ENCODE results near the gene PSMD11.

Gene PSMD11

DNA sequence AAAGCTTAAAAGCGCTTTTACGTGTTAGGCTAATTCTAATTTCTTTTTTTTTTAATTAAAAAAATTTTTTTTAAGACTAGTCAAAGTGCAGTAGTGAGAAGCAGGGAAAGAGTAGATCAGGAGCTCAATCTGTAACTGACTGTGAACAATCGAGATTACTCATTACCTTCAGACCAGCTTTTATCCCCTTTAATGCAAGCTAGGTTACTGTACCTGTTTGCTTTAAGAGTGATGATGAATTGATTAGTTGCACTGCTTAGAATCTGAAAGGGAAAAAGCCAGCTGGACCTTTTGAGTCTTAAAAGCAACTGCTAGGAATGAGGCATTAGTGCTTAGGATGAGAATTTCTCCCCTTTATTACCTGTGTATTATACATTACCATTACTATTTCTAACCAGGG lies 19.0 kb downstream of the PSMD11 start:
- DNase-seq (ENCODE audit: low read depth in 2 of 2, low spot score in 1 of 2) = no peak

DNA sequence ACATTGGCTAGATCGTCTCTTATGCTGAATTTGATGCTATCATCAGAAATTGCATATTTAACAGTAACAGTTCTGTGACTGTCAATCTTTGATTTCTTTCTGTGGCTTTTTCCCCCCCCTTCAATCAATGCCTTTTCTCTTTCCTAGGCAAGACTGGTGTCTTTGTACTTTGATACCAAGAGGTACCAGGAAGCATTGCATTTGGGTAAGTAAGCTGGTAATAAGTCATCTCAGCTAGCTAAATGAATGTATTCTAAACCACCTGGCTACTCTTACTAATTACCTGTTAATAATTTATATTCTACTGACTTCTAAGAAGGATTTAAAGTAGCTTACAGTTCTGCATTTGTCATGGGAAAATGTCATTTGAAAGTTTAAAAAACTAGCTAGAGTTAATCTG lies 20.1 kb downstream of the PSMD11 start:
- no peak for DNase-seq (ENCODE audit: low read depth in 2 of 2, low spot score in 1 of 2)

DNA sequence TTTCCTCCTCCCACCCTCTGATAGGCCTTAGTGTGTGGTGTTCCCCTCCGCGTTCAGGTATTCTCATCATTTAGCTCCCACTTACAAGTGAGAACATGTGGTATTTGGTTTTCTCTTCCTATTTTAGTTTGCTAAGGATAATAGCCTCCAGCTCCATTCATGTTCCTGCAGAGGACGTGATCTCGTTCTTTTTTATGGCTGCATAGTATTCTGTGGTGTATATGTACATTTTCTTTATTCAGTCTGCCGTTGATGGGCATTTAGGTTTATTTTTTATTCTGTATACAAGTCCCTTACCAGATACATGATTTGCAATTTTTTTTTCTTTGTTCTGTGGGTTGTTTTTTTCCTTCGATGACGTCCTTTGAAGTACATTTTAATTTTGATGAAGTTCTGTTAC lies 23.6 kb downstream of the PSMD11 start:
- no peak for DNase-seq (ENCODE audit: low read depth in 2 of 2, low spot score in 1 of 2)

DNA sequence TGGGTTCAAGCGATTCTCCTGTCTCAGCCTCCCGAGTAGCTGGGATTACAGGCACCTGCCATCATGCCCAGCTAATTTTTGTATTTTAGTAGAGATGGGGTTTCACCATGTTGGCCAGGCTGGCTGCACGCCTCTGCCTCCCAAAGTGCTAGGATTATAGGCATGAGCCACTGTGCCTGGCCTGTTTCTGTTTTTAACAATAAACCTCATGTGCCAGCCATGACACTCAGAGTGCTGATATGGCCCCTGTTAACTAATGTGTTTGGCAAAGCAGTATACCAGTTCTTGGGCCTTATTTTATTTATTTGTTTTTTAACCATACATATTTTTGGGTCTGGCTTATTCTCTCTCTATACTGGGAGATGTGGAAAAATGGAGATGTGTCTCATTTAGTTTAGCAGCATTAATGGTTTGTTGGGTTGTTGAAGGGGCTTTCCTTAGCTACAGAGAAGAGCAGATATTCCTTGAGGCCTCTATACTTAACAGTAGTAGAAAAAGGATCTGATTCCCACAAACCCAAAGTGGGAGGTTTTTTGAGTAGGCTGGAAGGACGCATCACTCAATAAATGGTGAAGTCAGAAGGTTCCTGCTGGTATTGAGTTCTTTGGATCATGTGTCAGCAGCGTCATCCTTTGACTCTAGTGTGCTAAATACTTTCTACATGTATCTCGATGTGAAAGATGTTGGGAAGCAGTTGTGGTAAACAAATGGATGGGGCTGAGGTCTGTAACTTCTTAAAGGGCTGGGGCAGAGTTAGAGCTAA lies 26.3 kb downstream of the PSMD11 start:
- DNase-seq (ENCODE audit: low read depth in 2 of 2, low spot score in 1 of 2) = no peak

DNA sequence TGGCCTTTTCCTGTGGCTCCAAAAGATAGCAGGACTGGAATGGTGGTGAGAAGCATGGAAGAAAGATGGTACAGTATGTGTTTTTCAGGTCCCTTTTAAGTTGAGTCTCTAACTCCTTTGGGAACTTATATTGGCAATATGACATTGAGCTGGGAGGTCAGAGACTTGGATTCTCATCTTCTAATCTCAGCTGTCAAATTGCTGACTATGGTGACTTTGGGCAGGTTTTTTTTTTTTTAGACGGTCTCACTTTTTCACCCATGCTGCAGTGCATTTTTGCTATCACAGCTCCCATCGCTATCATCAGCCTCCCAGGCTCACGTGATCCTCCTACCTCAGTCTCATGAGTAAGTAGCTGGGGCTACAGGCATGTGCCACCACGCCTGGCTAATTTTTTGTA lies 27.3 kb downstream of the PSMD11 start:
- DNase-seq (ENCODE audit: low read depth in 2 of 2, low spot score in 1 of 2) = no peak

DNA sequence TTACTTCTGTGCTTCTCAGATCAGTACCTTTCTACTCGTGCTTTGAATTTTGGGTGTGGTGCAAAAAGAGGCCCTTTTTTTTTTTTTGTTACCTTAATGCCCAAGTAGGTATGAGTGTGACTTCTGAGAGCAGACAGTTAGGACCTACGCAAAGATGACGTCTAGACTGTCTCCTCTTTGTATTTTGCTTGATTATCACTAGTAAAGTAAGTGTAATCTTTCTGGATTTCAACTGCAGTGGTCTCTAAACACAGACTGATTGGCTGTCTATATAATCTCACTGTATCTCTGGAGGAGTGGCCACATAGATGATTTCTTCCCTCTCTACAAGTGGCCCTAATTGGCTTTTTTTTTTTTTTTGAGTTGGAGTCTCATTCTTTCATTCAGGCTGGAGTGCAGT lies 30.9 kb downstream of the PSMD11 start:
- no peak for DNase-seq (ENCODE audit: low read depth in 2 of 2, low spot score in 1 of 2)

DNA sequence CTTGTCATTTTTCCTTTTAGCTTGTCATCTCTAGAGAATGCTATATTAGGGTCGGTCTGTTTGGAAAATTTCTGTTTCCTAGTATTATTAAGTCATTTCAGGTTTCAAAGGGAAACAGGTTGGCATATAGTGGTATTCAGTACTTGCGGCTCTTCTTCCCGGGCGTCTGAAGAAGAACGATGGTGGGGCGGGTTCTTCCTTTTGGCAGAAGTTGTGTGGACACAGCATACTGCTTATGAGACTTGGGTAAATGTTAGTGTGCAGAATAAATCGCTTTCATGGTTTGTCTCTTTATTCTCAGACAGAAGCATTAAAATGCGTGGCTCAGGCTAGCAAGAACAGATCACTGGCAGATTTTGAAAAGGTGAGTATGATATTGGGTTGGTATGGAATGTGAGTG lies 32.9 kb downstream of the PSMD11 start:
- DNase-seq (ENCODE audit: low read depth in 2 of 2, low spot score in 1 of 2) = no peak

DNA sequence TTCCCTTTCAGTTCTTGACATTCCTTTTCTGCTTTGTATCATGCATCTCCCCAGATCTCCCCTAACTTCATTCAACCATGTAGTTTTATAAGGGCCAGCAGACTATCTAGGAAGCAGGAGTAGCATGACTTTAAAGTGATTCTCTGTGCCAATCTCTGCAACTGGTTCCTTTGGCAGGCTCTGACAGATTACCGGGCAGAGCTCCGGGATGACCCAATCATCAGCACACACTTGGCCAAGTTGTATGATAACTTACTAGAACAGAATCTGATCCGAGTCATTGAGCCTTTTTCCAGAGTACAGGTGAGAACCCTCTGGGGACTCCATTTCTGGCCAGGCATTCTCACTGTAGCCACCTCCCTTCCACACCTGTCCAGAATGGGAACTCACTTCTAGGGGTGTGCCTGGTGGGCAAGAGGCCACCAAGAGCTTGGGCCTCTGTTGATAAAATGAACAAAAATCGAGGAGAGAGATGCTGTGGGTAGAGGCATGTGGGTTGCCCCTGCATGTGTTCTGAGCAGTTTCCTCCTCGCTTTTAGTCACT lies 34.8 kb downstream of the PSMD11 start:
- DNase-seq (ENCODE audit: low read depth in 2 of 2, low spot score in 1 of 2) = no peak

DNA sequence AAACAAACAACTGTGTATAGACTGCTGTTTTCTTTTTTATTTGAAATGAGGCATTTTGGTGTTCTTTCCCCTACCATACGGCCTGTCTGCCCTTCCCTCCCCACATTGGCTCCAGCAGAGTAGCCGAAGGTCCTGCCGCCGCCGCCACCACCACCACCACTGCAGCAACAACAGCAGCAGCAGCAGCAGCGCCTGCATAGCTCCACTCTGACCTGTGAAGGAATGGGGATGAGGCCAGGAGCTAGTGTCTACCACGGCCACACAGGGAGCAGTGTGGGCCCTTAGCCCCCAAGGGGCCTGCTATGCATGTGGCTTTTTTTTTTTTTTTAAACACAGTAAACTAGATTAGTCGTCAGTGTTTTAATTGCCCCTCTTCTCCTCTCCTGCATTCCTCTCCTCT lies 36.9 kb downstream of the PSMD11 start:
- no peak for DNase-seq (ENCODE audit: low read depth in 2 of 2, low spot score in 1 of 2)

DNA sequence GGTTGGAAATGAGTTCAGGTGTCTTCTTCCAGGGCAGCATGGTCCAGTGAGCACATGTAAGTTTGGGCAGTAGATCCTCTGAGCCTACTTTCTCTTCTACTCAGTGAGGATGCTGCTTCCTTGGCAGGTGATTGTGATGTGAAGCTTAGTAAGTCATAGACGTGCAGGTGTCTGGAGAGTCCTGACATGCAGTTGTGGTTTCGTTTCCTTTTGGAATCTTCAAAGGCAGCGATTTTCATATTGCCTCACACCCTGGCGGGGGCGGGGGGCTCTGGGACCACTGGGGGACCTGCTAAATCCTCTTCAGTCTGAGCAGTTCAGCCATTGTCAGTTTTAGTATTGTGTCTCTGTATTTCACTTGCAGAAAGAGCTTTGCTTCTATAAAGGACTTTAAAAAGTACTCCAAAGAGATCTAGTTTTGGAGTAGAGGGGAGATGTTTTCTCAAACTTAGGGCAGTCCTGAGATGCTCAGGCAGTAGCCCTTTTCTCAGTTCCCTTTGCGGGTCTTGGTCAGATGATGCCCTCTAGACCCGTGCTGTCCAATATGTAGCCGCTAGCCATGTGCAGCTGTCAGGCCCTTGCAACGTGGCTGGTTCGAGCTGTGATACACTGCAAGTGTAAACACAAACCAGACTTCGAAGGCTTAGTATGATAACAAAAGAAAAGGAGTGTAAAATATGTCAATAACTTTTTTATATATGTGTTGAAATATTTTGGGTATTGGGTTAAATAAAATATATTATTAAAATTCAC lies 38.4 kb downstream of the PSMD11 start:
- DNase-seq (ENCODE audit: low read depth in 2 of 2, low spot score in 1 of 2) = no peak

DNA sequence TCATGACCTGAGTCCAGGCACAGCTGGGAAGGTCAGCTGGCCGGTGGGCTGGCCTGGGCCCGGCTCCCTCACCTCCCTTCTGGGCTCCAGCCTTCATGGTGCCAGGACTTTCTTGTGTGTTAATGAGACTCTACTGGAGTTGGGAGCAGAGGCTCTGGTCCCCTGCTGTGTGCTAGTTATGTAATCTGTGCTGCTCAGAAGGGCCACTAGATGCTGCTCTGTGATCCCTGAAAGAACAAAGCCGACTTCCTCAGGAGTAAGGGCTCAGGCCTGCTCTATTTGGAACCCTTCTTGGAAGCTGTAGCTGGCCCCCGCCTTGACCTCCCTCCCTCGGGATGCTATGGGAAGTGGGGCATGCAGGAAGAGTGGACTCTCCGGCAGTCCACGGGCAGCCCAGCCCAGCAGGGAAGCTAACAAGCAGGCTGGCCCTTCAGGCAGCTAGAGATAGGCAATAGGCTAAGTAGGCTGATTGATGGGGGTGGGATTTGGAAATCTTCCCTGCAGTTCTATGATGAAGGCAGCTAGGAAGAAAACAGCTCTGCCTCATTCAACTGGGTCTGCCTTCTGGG lies 39.2 kb downstream of the PSMD11 start:
- no peak for DNase-seq (ENCODE audit: low read depth in 2 of 2, low spot score in 1 of 2)

DNA sequence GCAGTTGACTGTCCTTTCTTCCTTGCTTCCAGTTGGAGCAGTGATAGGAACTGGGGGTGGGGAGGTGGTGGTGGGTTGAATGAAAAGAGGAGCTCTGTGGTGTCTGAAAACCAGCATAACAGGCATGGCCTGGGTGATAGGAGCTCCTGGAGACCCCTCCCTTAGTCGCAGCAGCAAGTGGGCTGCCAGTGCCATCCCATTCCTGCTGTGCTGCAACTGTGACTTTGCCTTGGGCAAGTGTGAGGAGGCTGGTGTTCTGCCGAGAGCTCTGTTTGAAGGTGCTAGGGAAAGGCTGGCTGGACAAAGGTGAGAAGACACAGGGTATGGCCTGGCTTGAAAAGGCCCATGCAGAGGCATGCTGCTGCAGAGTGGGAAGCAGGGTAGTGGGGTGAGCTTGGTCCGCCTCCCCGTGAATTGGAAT lies 39.7 kb downstream of the PSMD11 start:
- DNase-seq (ENCODE audit: low read depth in 2 of 2, low spot score in 1 of 2) = no peak

DNA sequence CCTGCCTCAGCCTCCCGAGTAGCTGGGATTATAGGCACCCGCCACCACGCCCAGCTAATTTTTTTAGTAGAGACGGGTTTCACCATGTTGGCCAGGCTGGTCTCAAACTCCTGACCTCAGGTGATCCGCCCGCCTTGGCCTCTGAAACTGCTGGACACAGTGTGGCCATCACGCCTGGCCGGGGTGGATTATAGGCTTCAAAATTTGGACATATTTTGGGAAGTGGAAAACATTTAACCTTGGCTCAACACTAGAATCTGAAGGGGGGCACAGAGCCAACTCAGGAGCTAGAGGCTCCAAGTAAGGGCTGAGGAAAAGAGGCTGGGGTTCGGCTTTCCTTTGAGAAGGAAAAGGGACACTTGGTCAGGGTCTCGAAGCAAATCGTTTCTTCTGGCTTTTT lies 40.3 kb downstream of the PSMD11 start:
- DNase-seq (ENCODE audit: low read depth in 2 of 2, low spot score in 1 of 2) = no peak

DNA sequence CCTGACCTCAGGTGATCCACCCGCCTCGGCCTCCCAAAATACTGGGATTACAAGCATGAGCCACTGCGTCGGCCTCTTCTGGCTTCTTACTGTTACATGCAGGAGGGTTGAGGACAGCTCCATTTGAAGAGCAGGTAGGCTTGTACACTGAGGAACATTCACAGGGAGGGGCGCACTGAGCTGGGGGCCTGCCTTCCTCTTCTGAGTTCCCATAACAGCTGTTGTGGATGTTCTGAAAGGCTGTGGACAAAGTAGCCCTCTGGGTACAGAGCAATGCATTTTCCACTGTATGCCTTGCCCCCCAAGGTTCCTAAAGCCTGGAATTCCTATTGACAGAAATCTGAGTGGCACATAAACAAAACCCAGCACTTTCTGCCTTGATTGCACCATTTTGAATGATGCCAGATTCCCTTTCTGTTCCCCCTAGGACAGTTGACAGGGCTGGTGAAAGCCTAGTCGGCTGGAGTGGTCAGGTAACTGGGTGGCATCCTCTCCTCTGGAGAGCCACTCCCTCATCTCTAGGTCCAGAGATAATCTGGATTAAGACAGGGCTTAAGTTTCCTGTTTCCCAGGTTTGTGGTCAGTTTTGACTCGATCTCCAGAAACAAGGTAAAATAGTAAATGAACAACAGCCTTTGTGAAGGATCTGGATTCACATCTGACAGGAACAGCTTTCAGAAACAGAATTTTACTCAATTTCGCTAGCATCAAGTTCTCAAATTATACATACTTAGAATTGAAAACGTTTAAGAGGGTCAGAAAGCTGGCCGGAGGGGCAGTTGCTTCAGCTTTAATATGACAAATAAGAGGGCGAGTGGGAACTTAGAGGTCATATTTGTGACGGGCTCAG lies 41.2 kb downstream of the PSMD11 start:
- DNase-seq (ENCODE audit: low read depth in 2 of 2, low spot score in 1 of 2) = no peak

DNA sequence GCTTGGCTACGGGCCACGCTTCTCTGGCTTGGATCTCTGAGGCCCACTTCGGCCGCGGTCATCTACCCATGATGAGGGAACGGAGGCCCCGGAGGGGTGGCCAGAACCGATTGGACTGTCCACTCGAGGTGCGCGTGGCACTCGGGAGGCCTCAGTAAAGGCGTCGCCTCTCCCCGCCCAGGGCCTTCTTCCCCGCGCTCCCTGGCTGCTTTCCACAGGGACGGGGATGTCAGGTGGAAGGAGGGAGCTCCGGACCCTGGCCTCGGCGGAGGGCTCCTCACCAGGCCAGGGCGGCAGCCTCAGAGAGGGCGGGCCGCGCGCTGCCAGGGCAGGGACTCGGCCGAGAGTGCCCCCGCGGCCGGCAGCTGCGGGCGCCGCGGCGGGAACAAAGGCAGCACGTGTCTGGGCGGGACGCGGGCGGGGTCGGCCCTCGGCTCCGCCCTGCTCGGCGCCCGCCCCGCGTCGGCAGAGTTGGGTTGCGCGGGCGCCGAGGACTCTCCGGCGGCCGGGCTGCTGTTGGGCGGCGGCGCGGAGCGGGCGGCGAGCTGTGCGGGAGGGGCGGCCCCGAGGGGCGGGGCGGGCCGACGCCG lies 41.9 kb downstream of the PSMD11 start:
- peak in 1 of 2 donors; percentile 37 for DNase-seq (ENCODE audit: low read depth in 2 of 2, low spot score in 1 of 2)

DNA sequence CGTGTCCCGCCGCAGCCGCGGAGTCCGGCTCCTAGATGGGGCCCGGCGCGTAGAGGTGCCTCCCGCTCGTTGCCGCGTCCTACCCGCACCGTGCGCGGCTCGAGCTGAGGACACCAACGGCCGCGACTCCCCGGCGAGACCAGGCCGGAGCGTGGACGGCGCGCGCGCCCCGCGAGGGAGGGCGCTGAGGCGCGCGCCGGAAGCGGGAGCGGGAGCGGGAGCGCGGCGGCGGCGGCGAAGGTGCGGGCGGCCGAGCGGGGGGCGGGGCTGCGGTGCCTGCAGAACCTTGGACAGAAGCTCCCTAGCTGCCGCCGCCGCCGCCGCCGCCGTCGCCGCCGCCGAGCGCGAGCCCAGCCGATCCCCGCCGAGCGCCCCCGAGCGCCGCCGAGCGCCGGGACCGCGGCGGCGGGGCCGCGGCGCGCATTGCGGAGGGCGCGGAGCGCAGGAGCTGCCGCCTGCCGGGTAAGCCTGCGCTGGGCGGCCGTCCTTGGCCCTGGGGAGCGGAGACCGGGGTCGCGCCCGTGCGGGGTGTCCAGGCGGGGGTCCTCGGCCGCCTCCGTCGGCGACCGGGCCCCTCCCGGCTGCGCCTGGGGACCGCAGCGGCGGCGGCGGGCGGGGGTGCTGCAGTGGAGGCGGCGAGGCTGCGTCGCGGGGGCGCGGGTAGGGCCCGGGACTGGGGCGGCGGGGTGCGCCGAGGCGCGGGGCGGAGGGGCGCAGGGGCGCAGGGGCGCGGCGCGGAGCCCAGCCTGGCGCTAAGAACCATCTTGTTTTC lies 42.6 kb downstream of the PSMD11 start, which contains the start of gene CDK5R1:
Gene CDK5R1, plus strand, starts transcription at position 293 of the 772 bp plus-strand sequence. CDS start 628 bp downstream, outside the sequence.
- peak in 1 of 2 donors; percentile 31 for DNase-seq (ENCODE audit: low read depth in 2 of 2, low spot score in 1 of 2)

DNA sequence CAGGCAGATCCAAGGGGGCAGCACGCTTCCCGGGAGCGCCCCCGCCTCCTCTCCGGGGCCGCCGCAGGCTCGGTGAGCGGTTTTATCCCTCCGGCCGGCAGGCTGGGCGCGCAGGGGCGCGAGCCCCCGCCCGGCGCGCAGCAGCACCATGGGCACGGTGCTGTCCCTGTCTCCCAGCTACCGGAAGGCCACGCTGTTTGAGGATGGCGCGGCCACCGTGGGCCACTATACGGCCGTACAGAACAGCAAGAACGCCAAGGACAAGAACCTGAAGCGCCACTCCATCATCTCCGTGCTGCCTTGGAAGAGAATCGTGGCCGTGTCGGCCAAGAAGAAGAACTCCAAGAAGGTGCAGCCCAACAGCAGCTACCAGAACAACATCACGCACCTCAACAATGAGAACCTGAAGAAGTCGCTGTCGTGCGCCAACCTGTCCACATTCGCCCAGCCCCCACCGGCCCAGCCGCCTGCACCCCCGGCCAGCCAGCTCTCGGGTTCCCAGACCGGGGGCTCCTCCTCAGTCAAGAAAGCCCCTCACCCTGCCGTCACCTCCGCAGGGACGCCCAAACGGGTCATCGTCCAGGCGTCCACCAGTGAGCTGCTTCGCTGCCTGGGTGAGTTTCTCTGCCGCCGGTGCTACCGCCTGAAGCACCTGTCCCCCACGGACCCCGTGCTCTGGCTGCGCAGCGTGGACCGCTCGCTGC lies 43.3 kb downstream of the PSMD11 start:
- no peak for DNase-seq (ENCODE audit: low read depth in 2 of 2, low spot score in 1 of 2)

DNA sequence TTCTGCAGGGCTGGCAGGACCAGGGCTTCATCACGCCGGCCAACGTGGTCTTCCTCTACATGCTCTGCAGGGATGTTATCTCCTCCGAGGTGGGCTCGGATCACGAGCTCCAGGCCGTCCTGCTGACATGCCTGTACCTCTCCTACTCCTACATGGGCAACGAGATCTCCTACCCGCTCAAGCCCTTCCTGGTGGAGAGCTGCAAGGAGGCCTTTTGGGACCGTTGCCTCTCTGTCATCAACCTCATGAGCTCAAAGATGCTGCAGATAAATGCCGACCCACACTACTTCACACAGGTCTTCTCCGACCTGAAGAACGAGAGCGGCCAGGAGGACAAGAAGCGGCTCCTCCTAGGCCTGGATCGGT lies 43.9 kb downstream of the PSMD11 start:
- DNase-seq (ENCODE audit: low read depth in 2 of 2, low spot score in 1 of 2) = no peak

DNA sequence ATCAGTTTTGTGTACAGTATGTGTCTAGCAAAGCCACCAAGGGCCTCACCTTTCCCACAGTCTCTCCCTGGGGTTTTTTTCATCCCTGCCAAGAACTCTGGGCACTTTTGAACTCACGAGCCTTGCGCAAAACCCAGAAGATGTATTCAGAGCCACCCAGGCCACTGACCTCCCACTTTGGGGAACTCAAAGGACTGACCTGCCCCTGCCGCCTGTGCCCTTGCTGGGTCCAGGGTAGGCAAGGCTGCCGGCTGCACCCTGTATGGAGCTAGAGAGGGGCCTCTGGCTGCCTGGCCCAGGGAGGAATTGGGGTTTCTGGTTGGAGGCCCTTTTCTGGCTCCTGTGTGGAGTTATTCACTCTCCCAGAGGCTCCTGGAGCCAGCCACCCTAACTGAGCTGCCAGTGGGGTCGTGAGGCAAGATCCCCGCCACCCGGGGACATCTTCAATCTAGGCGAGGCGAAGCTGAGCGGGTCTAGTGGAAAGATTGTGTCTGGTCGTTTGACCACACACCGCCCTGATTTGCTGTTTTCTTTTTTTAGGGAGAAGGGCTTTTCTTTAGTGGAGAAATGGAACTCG lies 44.4 kb downstream of the PSMD11 start:
- DNase-seq (ENCODE audit: low read depth in 2 of 2, low spot score in 1 of 2) = no peak

All from stimulated activated CD8-positive, alpha-beta memory T cell treated with anti-CD3 and anti-CD28 coated beads, Interleukin-4, amount 100 ng/mL, for 4 hours (primary cell).